Hepatocyte (in vitro differentiated cells): Measurements from ENCODE around the gene EXOC7. TPM values are rescaled to one million over a fixed set of nuclear protein-coding genes. Genes with fewer than 3 reads are reported as not detected.
"Not testable (repeated sequence)": the region's sequence is repeated elsewhere in the genome, so short reads cannot be mapped to it uniquely, and the experiment has no call there.

Experiments
- DNase-seq: peaks from one replicate; pipeline ENCODE4 v3.0.0-alpha.2; 2016; ENCODE audit warnings: low spot score
- H2AFZ ChIP-seq: fragments of 200-600 bp; sonication (generic); 2 replicates; pipeline ENCODE4 v1.6.0; 2016; ENCODE audit warnings: antibody characterized with exemption, mild to moderate bottlenecking
- H3K27ac ChIP-seq: fragments of 200-600 bp; sonication (generic); 2 replicates; pipeline ENCODE4 v1.5.1; 2016; ENCODE audit warnings: mild to moderate bottlenecking
- H3K27me3 ChIP-seq: fragments of 200-600 bp; sonication (generic); 2 replicates; pipeline ENCODE4 v1.6.1; 2016
- H3K36me3 ChIP-seq: fragments of 200-600 bp; sonication (generic); replicated peaks from 2 replicates; pipeline ENCODE4 v1.5.1; 2016; ENCODE audit warnings: low read depth; ENCODE audit not compliant: insufficient read depth
- H3K4me1 ChIP-seq: fragments of 200-600 bp; sonication (generic); 2 replicates; pipeline ENCODE4 v1.5.1; 2016; ENCODE audit warnings: mild to moderate bottlenecking, moderate library complexity; ENCODE audit not compliant: insufficient read depth
- H3K4me2 ChIP-seq: fragments of 200-600 bp; sonication (generic); 2 replicates; pipeline ENCODE4 v1.6.0; 2016
- H3K4me3 ChIP-seq: fragments of 200-600 bp; sonication (generic); 2 replicates; pipeline ENCODE4 v1.5.1; 2016; ENCODE audit warnings: mild to moderate bottlenecking
- H3K79me2 ChIP-seq: fragments of 200-600 bp; sonication (generic); 2 replicates; pipeline ENCODE4 v1.6.0; 2017; ENCODE audit warnings: mild to moderate bottlenecking
- H3K9me2 ChIP-seq: fragments of 200-600 bp; sonication (generic); replicated peaks from 2 replicates; pipeline ENCODE4 v1.6.0; 2017; ENCODE audit warnings: mild to moderate bottlenecking; ENCODE audit not compliant: insufficient read depth
- H3K9me3 ChIP-seq: fragments of 200-600 bp; sonication (generic); 2 replicates; pipeline ENCODE4 v1.5.1; 2016; ENCODE audit warnings: low read depth, mild to moderate bottlenecking
- H4K20me1 ChIP-seq: fragments of 200-600 bp; sonication (generic); 2 replicates; pipeline ENCODE4 v1.6.0; 2016; ENCODE audit warnings: mild to moderate bottlenecking; ENCODE audit not compliant: insufficient read depth, poor library complexity, severe bottlenecking
- EZH2 ChIP-seq: fragments of 200-600 bp; sonication (generic); IDR thresholded peaks from 2 replicates; pipeline ENCODE4 v1.6.1; 2016; ENCODE audit warnings: antibody characterized with exemption, mild to moderate bottlenecking, borderline replicate concordance
- EZH2phosphoT487 ChIP-seq: fragments of 200-600 bp; sonication (generic); IDR thresholded peaks from one replicate; pipeline ENCODE4 v1.6.1; 2018; ENCODE audit warnings: antibody characterized with exemption, mild to moderate bottlenecking, low read depth, moderate library complexity; ENCODE audit not compliant: unreplicated experiment, severe bottlenecking
- WGBS: methylation state at CpG from one replicate; pipeline ENCODE4 v1.1.6; 2016; ENCODE audit warnings: low lambda C conversion rate; ENCODE audit errors: missing lambda C conversion rate; 5-methylcytosine and 5-hydroxymethylcytosine counted together
- polyA plus RNA-seq: library from polyadenylated mRNA; unstranded; fragments of >200 nt; fragmentation: Nextera tagmentation; extraction: Ambion mirVana; gene quantifications from 2 replicates; pipeline ENCODE4 v1.2.1, GENCODE V29; 2016
- total RNA-seq: library from RNA; depleted of rRNA; stranded (reverse); fragments of >200 nt; gene quantifications from 2 replicates; pipeline ENCODE4 v1.2.3, GENCODE V29; 2014
- TF ChIP-seq, protein P1 (sequence below): fragments of 200-600 bp; sonication (generic); IDR thresholded peaks from 2 replicates; pipeline ENCODE4 v1.5.1; 2016; ENCODE audit warnings: antibody characterized with exemption, mild to moderate bottlenecking; ENCODE audit not compliant: poor library complexity

EXOC7 gene
- total and polyA plus RNA-seq, 2 experiments from 2014 or later = 92.9 to 95.6 TPM

- Histone ChIP-seq H3K4me2 (no peak overlapping the region), H3K4me3 (no peak overlapping the region), H3K36me3 (no peaks in the 10 kb centered on the region), H3K27me3 (no peaks in the 10 kb centered on the region), H3K9me2 (no peaks in the 10 kb centered on the region), H2AFZ (no peak overlapping the region), H3K4me1 (no peaks in the 10 kb centered on the region), H3K79me2 (peaks cover 10% of the 10 kb centered on the region), H3K9me3 (no peaks in the 10 kb centered on the region), H4K20me1 (no peaks in the 10 kb centered on the region), H3K27ac (no peak overlapping the region)
- TF ChIP-seq, protein P1, sequence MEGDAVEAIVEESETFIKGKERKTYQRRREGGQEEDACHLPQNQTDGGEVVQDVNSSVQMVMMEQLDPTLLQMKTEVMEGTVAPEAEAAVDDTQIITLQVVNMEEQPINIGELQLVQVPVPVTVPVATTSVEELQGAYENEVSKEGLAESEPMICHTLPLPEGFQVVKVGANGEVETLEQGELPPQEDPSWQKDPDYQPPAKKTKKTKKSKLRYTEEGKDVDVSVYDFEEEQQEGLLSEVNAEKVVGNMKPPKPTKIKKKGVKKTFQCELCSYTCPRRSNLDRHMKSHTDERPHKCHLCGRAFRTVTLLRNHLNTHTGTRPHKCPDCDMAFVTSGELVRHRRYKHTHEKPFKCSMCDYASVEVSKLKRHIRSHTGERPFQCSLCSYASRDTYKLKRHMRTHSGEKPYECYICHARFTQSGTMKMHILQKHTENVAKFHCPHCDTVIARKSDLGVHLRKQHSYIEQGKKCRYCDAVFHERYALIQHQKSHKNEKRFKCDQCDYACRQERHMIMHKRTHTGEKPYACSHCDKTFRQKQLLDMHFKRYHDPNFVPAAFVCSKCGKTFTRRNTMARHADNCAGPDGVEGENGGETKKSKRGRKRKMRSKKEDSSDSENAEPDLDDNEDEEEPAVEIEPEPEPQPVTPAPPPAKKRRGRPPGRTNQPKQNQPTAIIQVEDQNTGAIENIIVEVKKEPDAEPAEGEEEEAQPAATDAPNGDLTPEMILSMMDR = no peak
- TF ChIP-seq EZH2phosphoT487 = no peak
- TF ChIP-seq EZH2 = no peak
- DNase-seq = no peak
- WGBS = 97% methylated on average over 3 of the region's 3 CpGs
Measured at GRCh38 chr17:76049239-76049638, 54.3 kb downstream of the EXOC7 start.

GRCh38 chr17:76048711-76049110 lies 54.9 kb downstream of the EXOC7 start:
- H3K27ac ChIP-seq = no peak overlapping the region
- no peaks in the 10 kb centered on the region for H3K27me3 ChIP-seq
- no peaks in the 10 kb centered on the region for H4K20me1 ChIP-seq
- DNase-seq = no peak
- no peaks in the 10 kb centered on the region for H3K36me3 ChIP-seq
- H2AFZ ChIP-seq = no peak overlapping the region
- no peaks in the 10 kb centered on the region for H3K9me2 ChIP-seq
- no peak overlapping the region for H3K4me3 ChIP-seq
- H3K9me3 ChIP-seq = no peaks in the 10 kb centered on the region
- no peak overlapping the region for H3K4me2 ChIP-seq
- TF ChIP-seq, protein P1 = no peak
- no peak for TF ChIP-seq EZH2
- WGBS = 89% methylated on average over 9 of the region's 9 CpGs
- peaks cover 10% of the 10 kb centered on the region for H3K79me2 ChIP-seq
- H3K4me1 ChIP-seq = no peaks in the 10 kb centered on the region

DNA sequence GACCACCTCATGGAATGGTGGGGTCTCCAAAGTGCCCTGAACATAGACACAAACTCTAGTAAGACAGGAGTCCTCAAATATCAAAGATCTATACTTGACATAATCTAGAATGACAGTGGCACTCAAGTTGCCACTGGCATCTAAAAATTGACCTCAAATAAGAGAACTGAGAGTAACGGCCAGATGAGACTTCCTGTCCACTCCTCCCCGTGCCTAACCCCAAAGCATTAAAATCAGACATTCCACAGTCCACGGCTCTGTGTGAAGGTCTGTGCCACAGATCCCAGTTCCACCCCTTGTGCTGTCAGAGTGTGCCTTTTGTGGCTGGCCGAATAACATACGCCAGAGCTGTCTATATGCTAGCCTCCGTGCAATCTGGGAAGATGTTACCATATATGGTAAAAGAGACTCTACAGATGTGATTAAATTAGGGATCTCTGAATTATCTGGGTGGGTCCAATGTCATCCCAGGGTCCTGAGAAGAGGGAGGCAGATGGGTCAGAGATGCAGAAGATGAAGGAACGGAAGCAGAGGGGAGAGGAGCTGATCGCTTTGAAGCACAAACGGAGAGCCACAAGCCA lies 55.5 kb downstream of the EXOC7 start:
- no peak for TF ChIP-seq EZH2
- no peak for TF ChIP-seq EZH2phosphoT487
- TF ChIP-seq, protein P1 = no peak
- Histone ChIP-seq H2AFZ (no peak overlapping the region), H4K20me1 (no peaks in the 10 kb centered on the region), H3K4me3 (no peak overlapping the region), H3K27ac (no peak overlapping the region), H3K4me2 (no peak overlapping the region), H3K36me3 (no peaks in the 10 kb centered on the region), H3K79me2 (peaks cover 10% of the 10 kb centered on the region), H3K27me3 (no peaks in the 10 kb centered on the region), H3K9me3 (no peaks in the 10 kb centered on the region), H3K4me1 (no peaks in the 10 kb centered on the region), H3K9me2 (no peaks in the 10 kb centered on the region)
- WGBS = 95% methylated on average over 9 of the region's 9 CpGs
- no peak for DNase-seq

- TF ChIP-seq EZH2phosphoT487 (no peak), EZH2 (no peak)
- TF ChIP-seq, protein P1 = no peak
- Histone ChIP-seq H3K4me2 (no peak overlapping the region), H3K4me3 (no peak overlapping the region), H3K9me2 (no peaks in the 10 kb centered on the region), H3K79me2 (peaks cover 3% of the 10 kb centered on the region), H3K36me3 (no peaks in the 10 kb centered on the region), H3K9me3 (no peaks in the 10 kb centered on the region), H4K20me1 (no peaks in the 10 kb centered on the region), H3K27ac (no peak overlapping the region), H3K4me1 (no peaks in the 10 kb centered on the region), H2AFZ (no peak overlapping the region), H3K27me3 (no peaks in the 10 kb centered on the region)
- 94% methylated on average over 8 of the region's 8 CpGs for WGBS
- no peak for DNase-seq
Measured at GRCh38 chr17:76046064-76046463, 57.5 kb downstream of the EXOC7 start.

DNA sequence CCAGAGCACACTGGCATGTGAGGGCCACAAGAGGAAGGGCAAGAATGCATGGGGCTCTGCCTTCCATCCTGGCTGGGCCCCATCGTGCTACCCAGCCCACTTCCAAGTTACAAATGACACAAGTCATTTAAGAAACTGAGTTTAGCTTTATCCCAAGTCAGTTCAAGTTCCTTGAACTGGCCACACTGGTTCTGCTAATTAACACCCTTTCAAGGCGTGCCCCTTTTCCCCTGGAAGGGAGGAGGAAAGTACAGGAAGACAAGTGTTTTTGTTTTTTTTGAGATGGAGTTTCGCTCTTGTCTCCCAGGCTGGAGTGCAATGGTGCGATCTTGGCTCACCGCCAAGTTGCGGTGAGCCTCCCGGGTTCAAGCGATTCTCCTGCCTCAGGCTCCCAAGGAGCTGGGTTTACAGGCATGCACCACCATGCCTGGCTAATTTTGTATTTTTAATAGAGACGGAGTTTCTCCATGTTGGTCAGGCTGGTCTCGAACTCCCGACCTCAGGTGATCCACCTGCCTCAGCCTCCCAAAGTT lies 59.0 kb downstream of the EXOC7 start:
- not testable (repeated sequence) for H3K4me1 ChIP-seq, H3K27me3 ChIP-seq, H3K9me3 ChIP-seq, H2AFZ ChIP-seq, H3K79me2 ChIP-seq, H3K9me2 ChIP-seq, H3K4me2 ChIP-seq, H4K20me1 ChIP-seq, H3K4me3 ChIP-seq, H3K36me3 ChIP-seq, H3K27ac ChIP-seq, DNase-seq
- 91% methylated on average over 11 of the region's 11 CpGs for WGBS
